Measurements from ENCODE around the gene SLC27A2.
"Not testable (repeated sequence)": the region's sequence is repeated elsewhere in the genome, so short reads cannot be mapped to it uniquely, and the experiment has no call there.

The SLC27A2 gene

GRCh38 chr15:50144341-50145120, 37.5 kb upstream of the SLC27A2 start:
- no peak overlapping the region for H3K4me3 ChIP-seq (ENCODE audit: extremely low read depth, insufficient read depth, low read length, poor library complexity, severe bottlenecking)
- H3K27ac ChIP-seq (ENCODE audit: low read depth, low read length, severe bottlenecking), result no peak overlapping the region
- H3K4me1 ChIP-seq (ENCODE audit: control insufficient read depth, insufficient read depth, low read length, poor library complexity, severe bottlenecking), result peaks cover 3% of the 10 kb centered on the region
- H3K36me3 ChIP-seq (ENCODE audit: control insufficient read depth, insufficient read depth, low read length), result no peaks in the 10 kb centered on the region
- 58 to 70% methylated on average over 3 to 5 of the region's 6 CpGs for WGBS, 2 experiments (ENCODE audit: insufficient coverage in 2 of 2)
- no peaks in the 10 kb centered on the region for H3K9me3 ChIP-seq (ENCODE audit: control insufficient read depth, low read length)

GRCh38 chr15:50145451-50145872, 36.5 kb upstream of the SLC27A2 start:
- Histone ChIP-seq H3K9me3 (ENCODE audit: control insufficient read depth, low read length) (no peaks in the 10 kb centered on the region), H3K36me3 (ENCODE audit: control insufficient read depth, insufficient read depth, low read length) (no peaks in the 10 kb centered on the region), H3K27ac (ENCODE audit: low read depth, low read length, severe bottlenecking) (no peak overlapping the region), H3K4me1 (ENCODE audit: control insufficient read depth, insufficient read depth, low read length, poor library complexity, severe bottlenecking) (no peaks in the 10 kb centered on the region), H3K4me3 (ENCODE audit: extremely low read depth, insufficient read depth, low read length, poor library complexity, severe bottlenecking) (no peak overlapping the region)
- WGBS, 2 experiments (ENCODE audit: insufficient coverage in 2 of 2), result 17% methylated on average over 1 of the region's 2 CpGs; no CpG with 5 or more reads in 1 of the 2 experiments

GRCh38 chr15:50146632-50147031, 35.4 kb upstream of the SLC27A2 start:
- Histone ChIP-seq H3K4me1 (ENCODE audit: control insufficient read depth, insufficient read depth, low read length, poor library complexity, severe bottlenecking) (no peaks in the 10 kb centered on the region), H3K4me3 (ENCODE audit: extremely low read depth, insufficient read depth, low read length, poor library complexity, severe bottlenecking) (no peak overlapping the region), H3K27ac (ENCODE audit: low read depth, low read length, severe bottlenecking) (no peak overlapping the region), H3K36me3 (ENCODE audit: control insufficient read depth, insufficient read depth, low read length) (no peaks in the 10 kb centered on the region), H3K9me3 (ENCODE audit: control insufficient read depth, low read length) (no peaks in the 10 kb centered on the region)
- WGBS, 2 experiments (ENCODE audit: insufficient coverage in 2 of 2), result no CpG with 5 or more reads among the region's 2 CpGs

GRCh38 chr15:50148362-50148963, 33.5 kb upstream of the SLC27A2 start:
- Histone ChIP-seq H3K4me1 (ENCODE audit: control insufficient read depth, insufficient read depth, low read length, poor library complexity, severe bottlenecking) (no peaks in the 10 kb centered on the region), H3K4me3 (ENCODE audit: extremely low read depth, insufficient read depth, low read length, poor library complexity, severe bottlenecking) (no peak overlapping the region), H3K9me3 (ENCODE audit: control insufficient read depth, low read length) (no peaks in the 10 kb centered on the region), H3K36me3 (ENCODE audit: control insufficient read depth, insufficient read depth, low read length) (no peaks in the 10 kb centered on the region), H3K27ac (ENCODE audit: low read depth, low read length, severe bottlenecking) (no peak overlapping the region)
- WGBS, 2 experiments (ENCODE audit: insufficient coverage in 2 of 2), result 0% methylated on average over 1 of the region's 4 CpGs

- Histone ChIP-seq H3K4me1 (ENCODE audit: control insufficient read depth, insufficient read depth, low read length, poor library complexity, severe bottlenecking) (no peaks in the 10 kb centered on the region), H3K36me3 (ENCODE audit: control insufficient read depth, insufficient read depth, low read length) (no peaks in the 10 kb centered on the region), H3K9me3 (ENCODE audit: control insufficient read depth, low read length) (no peaks in the 10 kb centered on the region), H3K4me3 (ENCODE audit: extremely low read depth, insufficient read depth, low read length, poor library complexity, severe bottlenecking) (no peak overlapping the region), H3K27ac (ENCODE audit: low read depth, low read length, severe bottlenecking) (no peak overlapping the region)
- WGBS, 2 experiments (ENCODE audit: insufficient coverage in 2 of 2), result 56 to 60% methylated on average over 1 of the region's 1 CpG
Measured at GRCh38 chr15:50149090-50149489, 32.9 kb upstream of the SLC27A2 start.

GRCh38 chr15:50150349-50150748, 31.6 kb upstream of the SLC27A2 start:
- 93% methylated on average over 2 of the region's 3 CpGs; no CpG with 5 or more reads in 1 of the 2 experiments for WGBS, 2 experiments (ENCODE audit: insufficient coverage in 2 of 2)
- H3K4me1 ChIP-seq (ENCODE audit: control insufficient read depth, insufficient read depth, low read length, poor library complexity, severe bottlenecking), result no peaks in the 10 kb centered on the region
- H3K9me3 ChIP-seq (ENCODE audit: control insufficient read depth, low read length), result no peaks in the 10 kb centered on the region
- H3K36me3 ChIP-seq (ENCODE audit: control insufficient read depth, insufficient read depth, low read length), result no peaks in the 10 kb centered on the region
- H3K27ac ChIP-seq (ENCODE audit: low read depth, low read length, severe bottlenecking), result no peak overlapping the region
- no peak overlapping the region for H3K4me3 ChIP-seq (ENCODE audit: extremely low read depth, insufficient read depth, low read length, poor library complexity, severe bottlenecking)

GRCh38 chr15:50150851-50151250, 31.1 kb upstream of the SLC27A2 start:
- Histone ChIP-seq H3K36me3 (ENCODE audit: control insufficient read depth, insufficient read depth, low read length) (no peaks in the 10 kb centered on the region), H3K27ac (ENCODE audit: low read depth, low read length, severe bottlenecking) (no peak overlapping the region), H3K4me3 (ENCODE audit: extremely low read depth, insufficient read depth, low read length, poor library complexity, severe bottlenecking) (no peak overlapping the region), H3K4me1 (ENCODE audit: control insufficient read depth, insufficient read depth, low read length, poor library complexity, severe bottlenecking) (no peaks in the 10 kb centered on the region), H3K9me3 (ENCODE audit: control insufficient read depth, low read length) (no peaks in the 10 kb centered on the region)

- H3K4me1 ChIP-seq (ENCODE audit: control insufficient read depth, insufficient read depth, low read length, poor library complexity, severe bottlenecking), result no peaks in the 10 kb centered on the region
- H3K27ac ChIP-seq (ENCODE audit: low read depth, low read length, severe bottlenecking), result no peak overlapping the region
- no peaks in the 10 kb centered on the region for H3K36me3 ChIP-seq (ENCODE audit: control insufficient read depth, insufficient read depth, low read length)
- WGBS, 2 experiments (ENCODE audit: insufficient coverage in 2 of 2), result 100% methylated on average over 2 of the region's 2 CpGs
- no peaks in the 10 kb centered on the region for H3K9me3 ChIP-seq (ENCODE audit: control insufficient read depth, low read length)
- H3K4me3 ChIP-seq (ENCODE audit: extremely low read depth, insufficient read depth, low read length, poor library complexity, severe bottlenecking), result no peak overlapping the region
Measured at GRCh38 chr15:50151476-50151875, 30.5 kb upstream of the SLC27A2 start.

- not testable (repeated sequence) for H3K4me1 ChIP-seq (ENCODE audit: control insufficient read depth, insufficient read depth, low read length, poor library complexity, severe bottlenecking); H3K27ac ChIP-seq (ENCODE audit: low read depth, low read length, severe bottlenecking); H3K36me3 ChIP-seq (ENCODE audit: control insufficient read depth, insufficient read depth, low read length); H3K9me3 ChIP-seq (ENCODE audit: control insufficient read depth, low read length); H3K4me3 ChIP-seq (ENCODE audit: extremely low read depth, insufficient read depth, low read length, poor library complexity, severe bottlenecking)
- WGBS, 2 experiments (ENCODE audit: insufficient coverage in 2 of 2), result 96% methylated on average over 4 of the region's 28 CpGs; no CpG with 5 or more reads in 1 of the 2 experiments
Measured at GRCh38 chr15:50158236-50158635, 23.8 kb upstream of the SLC27A2 start.

- no peaks in the 10 kb centered on the region for H3K36me3 ChIP-seq (ENCODE audit: control insufficient read depth, insufficient read depth, low read length)
- H3K4me3 ChIP-seq (ENCODE audit: extremely low read depth, insufficient read depth, low read length, poor library complexity, severe bottlenecking), result no peak overlapping the region
- WGBS, 2 experiments (ENCODE audit: insufficient coverage in 2 of 2), result 75 to 80% methylated on average over 1 to 2 of the region's 2 CpGs
- H3K9me3 ChIP-seq (ENCODE audit: control insufficient read depth, low read length), result no peaks in the 10 kb centered on the region
- peaks cover 3% of the 10 kb centered on the region for H3K4me1 ChIP-seq (ENCODE audit: control insufficient read depth, insufficient read depth, low read length, poor library complexity, severe bottlenecking)
- H3K27ac ChIP-seq (ENCODE audit: low read depth, low read length, severe bottlenecking), result no peak overlapping the region
Measured at GRCh38 chr15:50162969-50163718, 18.9 kb upstream of the SLC27A2 start.

Data from mesodermal cell (in vitro differentiated cells).